WERI-Rb-1 (cell line): ENCODE measurements around the gene STPG4.

Experiments
- DNase-seq: peaks from one replicate; pipeline ENCODE4 v3.0.0-alpha.2; 2020
- H3K27ac ChIP-seq: fragments of 250-450 bp; sonication (Bioruptor Pico); 2 replicates; pipeline ENCODE4 v1.5.1; 2020; ENCODE audit warnings: mild to moderate bottlenecking, moderate library complexity
- H3K27me3 ChIP-seq: fragments of 250-450 bp; sonication (Bioruptor Pico); 2 replicates; pipeline ENCODE4 v1.5.1; 2021; ENCODE audit warnings: mild to moderate bottlenecking, low read depth, moderate library complexity; ENCODE audit not compliant: insufficient read depth, severe bottlenecking
- H3K36me3 ChIP-seq: fragments of 250-450 bp; sonication (Bioruptor Pico); 2 replicates; pipeline ENCODE4 v1.5.1; 2020; ENCODE audit warnings: mild to moderate bottlenecking, moderate library complexity
- H3K4me3 ChIP-seq: 2 replicates; pipeline ENCODE4 v1.5.1; 2011; ENCODE audit warnings: low read depth, mild to moderate bottlenecking, control low read depth, low read length
- H3K9me3 ChIP-seq: fragments of 250-450 bp; sonication (Bioruptor Pico); 2 replicates; pipeline ENCODE4 v1.5.1; 2021; ENCODE audit warnings: mild to moderate bottlenecking, moderate library complexity; ENCODE audit not compliant: severe bottlenecking
- CTCF ChIP-seq: IDR thresholded peaks from 2 replicates; pipeline ENCODE4 v1.5.1; 2011; ENCODE audit warnings: low read depth, mild to moderate bottlenecking, control low read depth, inconsistent platforms, low read length

Gene STPG4

GRCh38 chr2:47079515-47080412 is 75.3 kb downstream of the STPG4 start:
- H3K9me3 ChIP-seq: no peaks in the 10 kb centered on the region
- H3K27me3 ChIP-seq: no peaks in the 10 kb centered on the region
- no peak for DNase-seq
- H3K4me3 ChIP-seq: no peak overlapping the region
- TF ChIP-seq CTCF: no peak
- H3K36me3 ChIP-seq: no peaks in the 10 kb centered on the region
- H3K27ac ChIP-seq: no peak overlapping the region

DNA sequence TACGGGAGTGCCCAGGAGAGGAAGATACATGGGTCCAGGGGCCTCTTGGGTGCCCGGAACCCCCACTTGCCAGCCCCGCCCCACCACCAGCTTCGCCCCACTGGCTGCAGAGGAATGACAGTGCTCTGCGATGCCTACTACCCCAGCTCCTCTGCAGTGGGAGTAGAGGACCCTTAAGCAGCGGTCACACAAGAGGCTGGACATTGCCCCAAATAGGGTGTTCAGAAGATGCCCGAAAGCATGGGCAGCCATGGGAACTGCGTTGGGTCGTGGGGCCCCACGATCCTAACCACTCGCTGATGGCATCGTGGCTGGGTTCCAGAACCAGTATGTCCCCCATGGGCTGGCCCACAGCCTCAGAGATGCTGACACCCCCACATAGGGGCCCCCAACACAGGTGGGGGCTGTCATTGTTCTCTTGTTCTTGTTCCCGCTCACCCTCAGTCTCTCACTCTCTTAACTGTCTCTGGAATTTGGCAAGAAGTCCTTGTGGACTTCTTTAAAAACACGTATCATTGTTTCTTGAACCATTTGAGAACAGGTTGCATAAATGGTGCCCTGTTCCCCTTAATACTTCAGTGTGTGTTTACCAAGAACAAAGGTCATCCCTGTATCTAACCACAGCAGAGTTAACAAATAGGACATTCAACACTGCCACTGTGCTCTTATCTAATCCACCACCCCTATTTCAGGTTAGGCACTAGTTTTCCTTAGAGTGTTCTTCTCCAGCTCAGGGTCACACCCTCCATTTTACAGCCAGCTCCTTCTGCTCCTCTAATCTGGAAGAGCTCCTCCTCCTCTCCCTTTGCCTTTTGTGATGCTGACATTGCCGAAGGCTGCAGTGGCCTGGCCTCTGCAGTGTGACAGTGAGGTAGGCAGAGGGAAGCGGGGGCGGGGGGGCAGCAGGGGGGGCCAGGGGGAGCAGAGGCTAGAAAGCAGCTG is 76.3 kb downstream of the STPG4 start:
- no peak overlapping the region for H3K4me3 ChIP-seq
- H3K27me3 ChIP-seq: no peaks in the 10 kb centered on the region
- no peaks in the 10 kb centered on the region for H3K9me3 ChIP-seq
- no peaks in the 10 kb centered on the region for H3K36me3 ChIP-seq
- no peak overlapping the region for H3K27ac ChIP-seq
- no peak for DNase-seq
- no peak for TF ChIP-seq CTCF

GRCh38 chr2:47077442-47078117 is 77.5 kb downstream of the STPG4 start:
- Histone ChIP-seq H3K27me3 (no peaks in the 10 kb centered on the region), H3K9me3 (no peaks in the 10 kb centered on the region), H3K36me3 (no peaks in the 10 kb centered on the region), H3K4me3 (no peak overlapping the region), H3K27ac (no peak overlapping the region)
- no peak for TF ChIP-seq CTCF
- DNase-seq: no peak

GRCh38 chr2:47076586-47077441 is 78.3 kb downstream of the STPG4 start:
- TF ChIP-seq CTCF: no peak
- H3K27ac ChIP-seq: no peak overlapping the region
- DNase-seq: no peak

GRCh38 chr2:47076126-47076506 is 79.0 kb downstream of the STPG4 start:
- DNase-seq: no peak
- H3K9me3 ChIP-seq: no peaks in the 10 kb centered on the region
- H3K4me3 ChIP-seq: no peak overlapping the region
- no peaks in the 10 kb centered on the region for H3K27me3 ChIP-seq
- H3K36me3 ChIP-seq: no peaks in the 10 kb centered on the region
- no peak for TF ChIP-seq CTCF
- no peak overlapping the region for H3K27ac ChIP-seq

More at GRCh38 chr2:47076586-47077441, 78.3 kb downstream of the STPG4 start:
- H3K27me3 ChIP-seq: no peaks in the 10 kb centered on the region
- no peaks in the 10 kb centered on the region for H3K36me3 ChIP-seq
- no peak overlapping the region for H3K4me3 ChIP-seq
- no peaks in the 10 kb centered on the region for H3K9me3 ChIP-seq
